PC-3 (cell line): ENCODE results near the gene HEXB.

Source experiments
- EZH2 ChIP-seq: fragments of 300-600 bp; sonication (generic); IDR thresholded peaks from one replicate; pipeline ENCODE4 v1.6.1; 2017; ENCODE audit warnings: antibody characterized with exemption, mild to moderate bottlenecking, low read length; ENCODE audit not compliant: unreplicated experiment
- EZH2phosphoT487 ChIP-seq: fragments of 300-600 bp; sonication (generic); IDR thresholded peaks from 2 replicates; pipeline ENCODE4 v1.6.1; 2018; ENCODE audit warnings: mild to moderate bottlenecking, antibody characterized with exemption, low read length, borderline replicate concordance
- TF ChIP-seq, protein P1 (sequence below): fragments of 300-600 bp; sonication (generic); conservative IDR thresholded peaks from 2 replicates; pipeline ENCODE4 v1.5.1; 2017; ENCODE audit warnings: antibody characterized with exemption, low read depth, mild to moderate bottlenecking, low read length

DNA sequence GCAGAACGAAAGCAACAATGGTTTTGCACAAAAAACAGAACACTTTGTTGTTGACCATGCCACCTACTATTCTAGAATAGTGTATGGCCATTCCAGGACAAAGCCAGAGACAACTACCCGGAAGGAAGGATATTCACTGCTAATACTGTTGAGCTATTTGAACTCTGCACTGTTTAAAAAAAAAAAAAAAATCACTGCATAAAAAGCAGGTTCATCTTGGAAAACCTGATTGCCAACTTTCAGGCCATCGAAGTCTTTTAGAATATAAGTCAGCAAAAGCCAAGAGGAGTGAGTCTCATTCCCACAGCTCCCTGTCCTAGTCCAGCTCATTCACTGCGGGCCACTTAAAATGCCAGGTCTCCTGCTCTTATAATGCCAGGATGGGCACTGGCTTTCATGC is 48.5 kb upstream of the HEXB start:
- TF ChIP-seq, protein P1, sequence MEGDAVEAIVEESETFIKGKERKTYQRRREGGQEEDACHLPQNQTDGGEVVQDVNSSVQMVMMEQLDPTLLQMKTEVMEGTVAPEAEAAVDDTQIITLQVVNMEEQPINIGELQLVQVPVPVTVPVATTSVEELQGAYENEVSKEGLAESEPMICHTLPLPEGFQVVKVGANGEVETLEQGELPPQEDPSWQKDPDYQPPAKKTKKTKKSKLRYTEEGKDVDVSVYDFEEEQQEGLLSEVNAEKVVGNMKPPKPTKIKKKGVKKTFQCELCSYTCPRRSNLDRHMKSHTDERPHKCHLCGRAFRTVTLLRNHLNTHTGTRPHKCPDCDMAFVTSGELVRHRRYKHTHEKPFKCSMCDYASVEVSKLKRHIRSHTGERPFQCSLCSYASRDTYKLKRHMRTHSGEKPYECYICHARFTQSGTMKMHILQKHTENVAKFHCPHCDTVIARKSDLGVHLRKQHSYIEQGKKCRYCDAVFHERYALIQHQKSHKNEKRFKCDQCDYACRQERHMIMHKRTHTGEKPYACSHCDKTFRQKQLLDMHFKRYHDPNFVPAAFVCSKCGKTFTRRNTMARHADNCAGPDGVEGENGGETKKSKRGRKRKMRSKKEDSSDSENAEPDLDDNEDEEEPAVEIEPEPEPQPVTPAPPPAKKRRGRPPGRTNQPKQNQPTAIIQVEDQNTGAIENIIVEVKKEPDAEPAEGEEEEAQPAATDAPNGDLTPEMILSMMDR = no peak
- TF ChIP-seq EZH2 = no peak
- no peak for TF ChIP-seq EZH2phosphoT487
